Central memory CD8-positive, alpha-beta T cell (primary cell): ENCODE measurements around the gene ADAMTS10.
A peak's percentile ranks its signal among the peaks of the same experiment; 100 is the strongest.

ENCODE experiments used
- ATAC-seq: fragments of 150-1000 bp; cut with Tn5 transposase; replicated peaks from 2 replicates; pipeline ENCODE4 v1.10.0; 2022; ENCODE audit warnings: mild to moderate bottlenecking, moderate FRiP score, moderate number of reproducible peaks; ENCODE audit not compliant: poor library complexity, severe bottlenecking; ENCODE audit errors: extremely low read depth
- DNase-seq, 2 donors: peaks; one replicate each; pipeline ENCODE4 v3.0.0; 2021; ENCODE audit warnings: low spot score in 2 of 2
- H3K27ac Mint-ChIP-seq: one replicate; pipeline ENCODE4 v1.8.0; 2022; ENCODE audit warnings: low read depth, mild to moderate bottlenecking, moderate library complexity, mixed read lengths
- H3K27me3 Mint-ChIP-seq: one replicate; pipeline ENCODE4 v1.8.0; 2022; ENCODE audit warnings: mixed read lengths
- H3K36me3 Mint-ChIP-seq: one replicate; pipeline ENCODE4 v1.8.0; 2022; ENCODE audit warnings: mild to moderate bottlenecking, moderate library complexity, mixed read lengths; ENCODE audit not compliant: insufficient read depth
- H3K4me1 Mint-ChIP-seq: one replicate; pipeline ENCODE4 v1.8.0; 2022; ENCODE audit warnings: mixed read lengths
- H3K4me3 Mint-ChIP-seq: one replicate; pipeline ENCODE4 v1.8.0; 2022; ENCODE audit warnings: mild to moderate bottlenecking, moderate library complexity, mixed read lengths
- H3K9me3 Mint-ChIP-seq: one replicate; pipeline ENCODE4 v1.8.0; 2022; ENCODE audit warnings: mixed read lengths

ADAMTS10 gene

DNA sequence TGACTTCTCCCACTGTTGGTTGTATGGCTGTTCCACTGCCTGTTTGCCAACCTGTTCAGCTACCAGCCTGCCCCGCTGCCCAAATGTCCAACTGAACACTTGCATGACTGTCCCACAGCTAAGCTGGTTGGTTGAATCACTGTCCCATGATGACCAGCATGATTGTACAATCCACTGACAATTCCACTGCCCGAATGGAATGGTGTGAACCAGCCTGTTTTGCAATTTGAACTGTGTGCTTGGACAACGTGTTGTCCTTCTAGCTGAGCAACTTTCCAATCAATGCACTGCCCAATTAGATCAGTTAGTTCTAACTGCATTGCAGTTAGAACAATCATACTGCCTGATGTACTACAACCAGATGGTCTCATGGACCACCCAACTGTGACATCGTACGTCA, 8.7 kb downstream of the ADAMTS10 start:
- no peak for DNase-seq
- peaks cover 3% of the 10 kb centered on the region for H3K36me3 Mint-ChIP-seq
- no peaks in the 10 kb centered on the region for H3K9me3 Mint-ChIP-seq
- no peak overlapping the region for H3K4me3 Mint-ChIP-seq
- H3K4me1 Mint-ChIP-seq, result no peaks in the 10 kb centered on the region
- no peaks in the 10 kb centered on the region for H3K27me3 Mint-ChIP-seq
- no peak for ATAC-seq
- no peak overlapping the region for H3K27ac Mint-ChIP-seq

DNA sequence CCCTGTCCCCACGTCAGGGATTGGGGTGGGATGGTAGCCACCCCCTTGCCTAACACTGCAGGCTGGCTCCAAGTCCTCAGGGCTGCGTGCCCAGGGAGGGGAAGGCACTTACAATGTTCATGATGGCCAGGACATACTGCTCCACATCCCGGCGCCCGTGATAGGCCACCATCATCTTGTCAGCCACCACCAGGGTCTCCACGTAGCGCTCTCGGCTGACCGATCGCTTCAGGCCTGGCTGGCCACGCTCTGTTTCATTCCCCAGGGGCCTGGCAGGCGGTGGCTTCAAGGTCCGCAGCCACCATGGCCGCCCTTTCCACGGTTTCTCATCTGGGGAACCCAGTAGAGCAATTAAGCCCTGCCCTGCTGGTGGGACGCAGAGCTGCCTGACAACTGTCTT, 9.7 kb downstream of the ADAMTS10 start:
- no peak for DNase-seq
- H3K36me3 Mint-ChIP-seq, result peaks cover 3% of the 10 kb centered on the region

DNA sequence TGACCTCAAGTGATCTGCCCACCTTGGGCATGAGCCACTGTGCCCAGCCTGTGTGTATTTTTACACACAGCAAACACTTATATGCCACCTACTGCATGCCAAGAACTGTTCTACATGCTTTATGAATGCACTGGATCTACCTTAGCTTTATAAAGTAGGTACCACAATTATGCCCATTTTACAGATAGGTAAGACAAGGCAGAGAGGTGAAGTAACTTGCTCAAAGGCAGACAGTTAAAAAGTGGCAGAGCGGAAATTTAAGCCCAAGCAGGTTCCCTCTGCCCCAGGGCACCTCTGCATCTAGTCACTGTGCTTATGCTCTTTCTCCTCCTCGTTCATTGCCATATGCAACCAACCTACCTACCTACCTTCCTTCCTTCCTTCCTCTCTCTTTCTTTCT, 10.5 kb downstream of the ADAMTS10 start:
- no peak overlapping the region for H3K4me3 Mint-ChIP-seq
- H3K27me3 Mint-ChIP-seq, result no peaks in the 10 kb centered on the region
- no peak for DNase-seq
- H3K27ac Mint-ChIP-seq, result no peak overlapping the region
- H3K4me1 Mint-ChIP-seq, result peaks cover under 1% of the 10 kb centered on the region
- ATAC-seq, result no peak
- H3K9me3 Mint-ChIP-seq, result no peaks in the 10 kb centered on the region
- H3K36me3 Mint-ChIP-seq, result peaks cover 3% of the 10 kb centered on the region

More for the DNA sequence above, 9.7 kb downstream of the ADAMTS10 start:
- ATAC-seq, result no peak
- Mint-ChIP-seq H3K27me3 (no peaks in the 10 kb centered on the region), H3K4me1 (no peaks in the 10 kb centered on the region), H3K27ac (no peak overlapping the region), H3K4me3 (no peak overlapping the region), H3K9me3 (no peaks in the 10 kb centered on the region)

GRCh38 chr19:8596168-8596567, 14.3 kb downstream of the ADAMTS10 start:
- ATAC-seq (no peak), DNase-seq (no peak)
- peaks cover 14% of the 10 kb centered on the region for H3K4me1 Mint-ChIP-seq
- H3K4me3 Mint-ChIP-seq, result no peak overlapping the region
- H3K36me3 Mint-ChIP-seq, result peaks cover 4% of the 10 kb centered on the region
- H3K9me3 Mint-ChIP-seq, result no peaks in the 10 kb centered on the region
- H3K27ac Mint-ChIP-seq, result no peak overlapping the region
- no peaks in the 10 kb centered on the region for H3K27me3 Mint-ChIP-seq

- Mint-ChIP-seq H3K9me3 (no peaks in the 10 kb centered on the region), H3K36me3 (peaks cover 4% of the 10 kb centered on the region), H3K27ac (no peak overlapping the region), H3K4me1 (peaks cover 19% of the 10 kb centered on the region), H3K27me3 (no peaks in the 10 kb centered on the region), H3K4me3 (no peak overlapping the region)
- no peak for ATAC-seq
- no peak for DNase-seq
These were observed 14.9 kb downstream of the ADAMTS10 start for GRCh38 chr19:8595651-8596050.

GRCh38 chr19:8593931-8594330, 16.6 kb downstream of the ADAMTS10 start:
- Mint-ChIP-seq H3K27me3 (no peaks in the 10 kb centered on the region), H3K4me3 (peak overlapping the region; percentile 8)

DNA sequence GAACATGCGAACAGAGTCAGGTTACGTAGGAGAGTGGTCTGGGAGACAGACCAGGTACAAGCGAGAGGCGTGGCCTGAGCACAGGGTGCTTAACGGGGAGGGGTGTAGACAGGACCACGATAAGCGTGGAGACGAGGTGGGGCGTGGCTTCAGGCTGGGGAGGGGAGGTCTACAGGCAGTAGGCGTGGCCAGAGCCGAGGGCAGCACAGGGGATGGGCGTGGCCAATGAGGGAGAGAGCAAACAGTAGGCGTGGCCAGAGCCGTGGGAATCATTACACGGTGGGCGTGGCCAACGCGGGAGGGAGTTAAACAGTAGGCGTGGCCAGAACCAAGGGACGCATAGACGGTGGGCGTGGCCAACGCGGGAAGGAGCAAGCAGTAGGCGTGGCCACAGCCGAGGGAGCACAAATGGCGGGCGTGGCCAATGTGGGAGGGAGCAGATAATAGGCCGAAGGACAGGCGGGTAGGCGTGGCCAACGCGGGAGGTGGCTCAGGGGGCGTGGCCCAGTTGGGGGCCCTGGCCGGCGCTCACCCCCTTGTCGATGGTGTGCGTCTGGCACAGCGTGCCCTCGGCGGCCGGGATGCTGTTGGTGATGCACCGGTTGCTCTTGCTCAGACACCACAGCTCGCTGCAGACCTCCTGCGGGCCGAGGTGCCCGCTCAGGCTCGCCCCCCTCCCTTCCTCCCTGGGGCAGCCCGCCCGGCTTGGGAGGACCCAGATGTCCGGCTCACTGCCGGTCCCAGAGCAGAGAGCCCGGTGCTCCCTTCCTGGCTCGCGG, 18.1 kb downstream of the ADAMTS10 start:
- Mint-ChIP-seq H3K36me3 (peaks cover 4% of the 10 kb centered on the region), H3K27me3 (no peaks in the 10 kb centered on the region), H3K27ac (peak overlapping the region; percentile 71), H3K9me3 (no peaks in the 10 kb centered on the region), H3K4me1 (peaks cover 19% of the 10 kb centered on the region), H3K4me3 (peak overlapping the region; percentile 69)
- ATAC-seq (peak; percentile 80), DNase-seq (peak; percentile 88 to 91)

More at GRCh38 chr19:8593931-8594330, 16.6 kb downstream of the ADAMTS10 start:
- no peaks in the 10 kb centered on the region for H3K9me3 Mint-ChIP-seq
- peaks cover 4% of the 10 kb centered on the region for H3K36me3 Mint-ChIP-seq
- DNase-seq (no peak), ATAC-seq (no peak)
- no peak overlapping the region for H3K27ac Mint-ChIP-seq
- H3K4me1 Mint-ChIP-seq, result peaks cover 19% of the 10 kb centered on the region

GRCh38 chr19:8589177-8589714, 21.3 kb downstream of the ADAMTS10 start:
- no peak overlapping the region for H3K27ac Mint-ChIP-seq
- no peaks in the 10 kb centered on the region for H3K27me3 Mint-ChIP-seq
- H3K4me3 Mint-ChIP-seq, result no peak overlapping the region
- H3K36me3 Mint-ChIP-seq, result peaks cover 4% of the 10 kb centered on the region
- peaks cover 14% of the 10 kb centered on the region for H3K4me1 Mint-ChIP-seq
- no peak for DNase-seq
- ATAC-seq, result no peak
- H3K9me3 Mint-ChIP-seq, result no peaks in the 10 kb centered on the region

DNA sequence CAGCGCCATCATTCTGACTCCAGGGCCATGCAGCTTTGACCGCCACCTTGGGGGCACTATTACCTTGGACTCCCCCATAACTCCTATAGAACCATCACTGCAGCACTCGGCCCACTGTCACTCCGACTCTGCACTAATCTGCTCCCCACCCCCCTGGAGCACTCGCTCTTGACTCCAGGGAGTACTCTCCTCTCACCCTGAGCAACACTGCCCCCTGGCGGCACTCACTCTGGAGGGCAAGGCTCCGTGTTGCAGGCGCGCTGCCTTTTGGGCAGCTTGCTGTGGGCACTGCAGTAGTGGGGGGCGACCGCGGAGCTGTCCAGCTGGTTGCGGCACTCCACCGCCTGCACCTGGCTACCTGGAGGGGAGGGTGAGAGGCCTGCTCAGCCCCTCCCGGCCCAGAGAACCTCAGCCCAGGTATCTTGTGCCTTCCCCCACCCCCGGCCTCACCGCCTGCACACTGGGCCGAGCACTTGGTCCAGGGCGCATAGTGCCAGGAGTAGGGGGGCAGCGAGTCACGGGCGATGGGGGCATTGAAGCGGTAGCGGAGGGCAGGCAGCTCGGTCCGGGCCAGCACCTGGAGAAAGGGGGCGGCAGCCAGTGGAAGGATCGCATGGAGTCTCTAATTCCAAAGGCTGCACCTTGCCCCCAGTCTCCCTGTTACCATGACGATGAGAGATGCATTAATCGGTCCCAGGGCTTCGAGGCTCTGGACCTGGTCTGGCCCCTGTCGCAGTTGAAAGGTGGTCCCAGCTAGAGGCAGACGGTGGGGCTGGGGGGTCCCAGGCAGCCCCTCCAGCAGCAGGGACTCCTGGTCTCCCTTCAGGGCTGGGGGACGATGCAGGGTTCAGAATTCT, 24.4 kb downstream of the ADAMTS10 start:
- ATAC-seq, result no peak
- no peaks in the 10 kb centered on the region for H3K27me3 Mint-ChIP-seq
- H3K4me1 Mint-ChIP-seq, result peaks cover 5% of the 10 kb centered on the region
- peak; percentile 42 to 62 for DNase-seq
- H3K36me3 Mint-ChIP-seq, result peaks cover 2% of the 10 kb centered on the region
- no peaks in the 10 kb centered on the region for H3K9me3 Mint-ChIP-seq
- no peak overlapping the region for H3K27ac Mint-ChIP-seq
- no peak overlapping the region for H3K4me3 Mint-ChIP-seq

DNA sequence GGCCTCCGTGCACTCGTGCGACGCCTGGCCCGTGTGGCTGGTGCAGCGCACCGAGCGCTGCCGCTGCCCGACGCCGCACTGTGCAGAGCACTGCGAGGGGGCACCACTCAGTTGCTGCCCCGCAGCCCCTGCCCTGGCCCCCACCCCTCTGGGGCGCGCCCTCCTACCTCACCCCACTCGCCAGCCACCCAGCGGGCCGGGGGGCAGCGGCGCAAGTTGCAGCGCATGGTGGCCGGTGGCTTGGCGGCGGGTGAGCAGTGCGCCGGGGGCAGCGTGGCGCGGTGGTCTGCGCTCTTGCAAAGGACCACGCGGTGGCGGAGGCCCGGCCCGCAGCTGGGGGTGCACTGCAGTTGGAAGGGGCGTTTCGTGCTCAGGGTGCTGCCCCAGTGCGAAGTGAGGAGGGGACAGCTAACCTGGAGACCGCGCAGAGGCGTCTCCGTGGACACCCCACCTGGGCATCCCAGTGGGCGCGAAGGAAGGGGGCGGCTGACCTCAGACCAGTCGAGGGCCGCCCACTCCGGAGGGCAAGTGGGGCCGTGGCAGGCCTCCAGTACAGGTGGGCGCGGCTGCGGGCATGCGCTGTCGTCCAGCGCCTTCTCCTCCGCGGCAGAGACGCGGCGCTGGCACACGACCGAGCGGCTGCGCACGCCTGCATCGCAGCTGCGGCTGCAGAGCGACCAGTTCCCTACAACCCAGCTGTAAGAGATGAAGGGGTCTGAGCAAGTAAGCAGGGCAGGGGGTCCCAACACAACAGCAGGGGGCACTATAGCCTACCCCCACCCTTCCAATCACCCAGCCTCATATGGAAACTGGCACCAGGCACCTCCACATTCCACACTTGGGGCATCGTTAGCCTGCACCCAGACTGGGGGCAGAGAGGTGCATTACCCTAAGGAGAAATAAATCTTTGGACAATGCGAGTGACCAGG, 25.3 kb downstream of the ADAMTS10 start:
- Mint-ChIP-seq H3K4me3 (no peak overlapping the region), H3K27ac (no peak overlapping the region), H3K4me1 (peaks cover 7% of the 10 kb centered on the region), H3K9me3 (no peaks in the 10 kb centered on the region), H3K36me3 (peaks cover 4% of the 10 kb centered on the region), H3K27me3 (no peaks in the 10 kb centered on the region)
- ATAC-seq (no peak), DNase-seq (no peak)

DNA sequence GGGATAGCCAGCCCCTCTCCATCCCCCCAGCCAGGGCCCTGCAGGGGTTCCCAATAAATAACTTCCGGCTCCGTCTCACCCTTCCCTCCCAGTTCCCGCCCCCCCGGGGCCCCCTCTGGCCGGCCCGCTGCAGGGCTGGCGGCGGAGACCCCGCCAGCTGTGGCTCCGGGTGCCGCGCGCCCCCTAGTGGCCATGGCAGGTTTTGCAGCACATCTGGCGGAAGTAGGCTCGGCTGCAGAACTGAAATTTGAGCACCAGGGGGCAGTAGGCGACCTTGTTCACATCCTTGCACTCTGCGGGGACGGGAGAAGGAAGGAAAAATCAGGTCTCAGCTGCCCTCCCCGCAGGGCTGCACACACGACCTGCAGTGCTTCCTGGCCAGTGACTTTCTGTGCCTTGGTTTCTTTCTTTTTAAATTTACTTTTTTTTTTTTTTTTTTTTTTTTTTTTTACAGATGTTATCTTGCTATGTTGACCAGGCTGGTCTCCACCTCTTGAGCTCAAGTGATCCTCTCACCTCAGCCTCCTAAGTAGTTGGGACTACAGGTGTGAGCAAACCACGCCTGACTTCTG, 29.7 kb downstream of the ADAMTS10 start:
- DNase-seq (peak; percentile 78 to 85), ATAC-seq (peak; percentile 35)
- Mint-ChIP-seq H3K4me1 (peaks cover 34% of the 10 kb centered on the region), H3K36me3 (peaks cover 14% of the 10 kb centered on the region), H3K4me3 (peak overlapping the region; percentile 44), H3K9me3 (no peaks in the 10 kb centered on the region), H3K27me3 (no peaks in the 10 kb centered on the region), H3K27ac (no peak overlapping the region)
